CD4-positive, alpha-beta T cell treated with Interleukin-17A for 4 hours (primary cell): ENCODE measurements around the gene RSPO3.
A peak's percentile ranks its signal among the peaks of the same experiment; 100 is the strongest.

Experiments
- DNase-seq: peaks from one replicate; pipeline ENCODE4 v3.0.0-alpha.2; 2020; ENCODE audit warnings: mixed read lengths

RSPO3 gene

GRCh38 chr6:127114214-127114760 lies 4.2 kb upstream of the RSPO3 start:
- no peak for DNase-seq

- DNase-seq: no peak
Measured at GRCh38 chr6:127115084-127115655, 3.3 kb upstream of the RSPO3 start.

- DNase-seq: no peak
Measured at GRCh38 chr6:127115746-127116145, 2.7 kb upstream of the RSPO3 start.

GRCh38 chr6:127117979-127118297 lies 533 bp upstream of the RSPO3 start:
- no peak for DNase-seq

GRCh38 chr6:127119102-127120022 lies 891 bp downstream of the RSPO3 start:
- DNase-seq: no peak

- no peak for DNase-seq
Measured at GRCh38 chr6:127120023-127120786, 1.7 kb downstream of the RSPO3 start.

GRCh38 chr6:127120787-127121636 lies 2.5 kb downstream of the RSPO3 start:
- DNase-seq: peak; percentile 53

GRCh38 chr6:127121637-127121960 lies 3.1 kb downstream of the RSPO3 start:
- no peak for DNase-seq

- DNase-seq: no peak
Measured at GRCh38 chr6:127124172-127124571, 5.7 kb downstream of the RSPO3 start.

- DNase-seq: no peak
Measured at GRCh38 chr6:127124680-127125079, 6.2 kb downstream of the RSPO3 start.

GRCh38 chr6:127128066-127128465 lies 9.6 kb downstream of the RSPO3 start:
- no peak for DNase-seq

- no peak for DNase-seq
Measured at GRCh38 chr6:127129251-127129650, 10.8 kb downstream of the RSPO3 start.

GRCh38 chr6:127131275-127131674 lies 12.8 kb downstream of the RSPO3 start:
- no peak for DNase-seq

GRCh38 chr6:127131772-127132376 lies 13.4 kb downstream of the RSPO3 start:
- no peak for DNase-seq

- no peak for DNase-seq
Measured at GRCh38 chr6:127134136-127134535, 15.7 kb downstream of the RSPO3 start.

GRCh38 chr6:127136786-127137185 lies 18.3 kb downstream of the RSPO3 start:
- no peak for DNase-seq

GRCh38 chr6:127146932-127147331 lies 28.5 kb downstream of the RSPO3 start:
- no peak for DNase-seq

GRCh38 chr6:127147534-127147933 lies 29.1 kb downstream of the RSPO3 start:
- DNase-seq: no peak

GRCh38 chr6:127148511-127148910 lies 30.0 kb downstream of the RSPO3 start:
- no peak for DNase-seq

- DNase-seq: no peak
Measured at GRCh38 chr6:127154509-127154908, 36.0 kb downstream of the RSPO3 start.

- DNase-seq: no peak
Measured at GRCh38 chr6:127160484-127160883, 42.0 kb downstream of the RSPO3 start.

- DNase-seq: no peak
Measured at GRCh38 chr6:127162836-127163235, 44.4 kb downstream of the RSPO3 start.
